NCI-H146 treated with DMSO at 0.1 percent for 48 hours (cell line): ENCODE results near the gene FAP.
A peak's percentile ranks its signal among the peaks of the same experiment; 100 is the strongest.

Source experiments
- DNase-seq: peaks from one replicate; lab custom pipeline; 2025; ENCODE audit not compliant: unreplicated experiment; lab: John Stamatoyannopoulos, UW

Gene FAP

GRCh38 chr2:162242586-162243280 is 512 bp downstream of the FAP start:
- no peak for DNase-seq

- no peak for DNase-seq
Observed at GRCh38 chr2:162241571-162241970, 1.7 kb downstream of the FAP start.

- no peak for DNase-seq
Observed at GRCh38 chr2:162234620-162235462, 8.4 kb downstream of the FAP start.

GRCh38 chr2:162233197-162233596 is 10.0 kb downstream of the FAP start:
- no peak for DNase-seq

GRCh38 chr2:162232671-162233070 is 10.6 kb downstream of the FAP start:
- no peak for DNase-seq

- DNase-seq, result no peak
Observed at GRCh38 chr2:162232027-162232426, 11.2 kb downstream of the FAP start.

- DNase-seq, result no peak
Observed at GRCh38 chr2:162230761-162231160, 12.5 kb downstream of the FAP start.

- DNase-seq, result no peak
Observed at GRCh38 chr2:162226836-162227235, 16.4 kb downstream of the FAP start.

GRCh38 chr2:162221064-162221463 is 22.2 kb downstream of the FAP start:
- peak; percentile 7 for DNase-seq

GRCh38 chr2:162220368-162220767 is 22.9 kb downstream of the FAP start:
- DNase-seq, result no peak

GRCh38 chr2:162219426-162219825 is 23.8 kb downstream of the FAP start:
- no peak for DNase-seq

- no peak for DNase-seq
Observed at GRCh38 chr2:162217598-162217997, 25.6 kb downstream of the FAP start.

GRCh38 chr2:162215162-162215561 is 28.1 kb downstream of the FAP start:
- no peak for DNase-seq

GRCh38 chr2:162212366-162212765 is 30.9 kb downstream of the FAP start:
- DNase-seq, result no peak

GRCh38 chr2:162211732-162212131 is 31.5 kb downstream of the FAP start:
- DNase-seq, result no peak

GRCh38 chr2:162210385-162210784 is 32.9 kb downstream of the FAP start:
- no peak for DNase-seq

- no peak for DNase-seq
Observed at GRCh38 chr2:162202203-162202602, 41.0 kb downstream of the FAP start.

- DNase-seq, result no peak
Observed at GRCh38 chr2:162200636-162201035, 42.6 kb downstream of the FAP start.

GRCh38 chr2:162199913-162200312 is 43.3 kb downstream of the FAP start:
- DNase-seq, result no peak

GRCh38 chr2:162198239-162198638 is 45.0 kb downstream of the FAP start:
- DNase-seq, result no peak

GRCh38 chr2:162197069-162197825 is 46.0 kb downstream of the FAP start:
- DNase-seq, result no peak

- no peak for DNase-seq
Observed at GRCh38 chr2:162196638-162197037, 46.6 kb downstream of the FAP start.
